Kidney (tissue), 14 donors: Measurements from ENCODE around the gene NME5. TPM values are rescaled to one million over a fixed set of nuclear protein-coding genes. Genes with fewer than 3 reads are reported as not detected.
"Not testable (repeated sequence)": the region's sequence is repeated elsewhere in the genome, so short reads cannot be mapped to it uniquely, and the experiment has no call there.

ENCODE experiments used
- DNase-seq, 5 donors: peaks; one replicate each; pipeline ENCODE4 v3.0.0-alpha.2; 2013 to 2020
- FAIRE-seq: peaks from 2 replicates; lab custom pipeline; 2012; peaks lifted over from hg19 to GRCh38; lab: Jason Lieb, UNC
- H3K27ac ChIP-seq, 2 donors: one replicate each; pipeline ENCODE4 v1.7.0; 2013; ENCODE audit warnings: low read depth in 2 of 2, low read length in 2 of 2, inconsistent platforms in 1 of 2
- H3K27me3 ChIP-seq: one replicate; pipeline ENCODE4 v1.7.1; 2013; ENCODE audit warnings: low read length, inconsistent platforms; ENCODE audit not compliant: control insufficient read depth, insufficient read depth
- H3K36me3 ChIP-seq, 3 donors: one replicate each; pipeline versions ENCODE4 v1.7.0 to v1.7.1; 2013; ENCODE audit warnings: low read length in 3 of 3, control low read depth in 1 of 3, inconsistent platforms in 1 of 3; ENCODE audit not compliant: insufficient read depth in 3 of 3, control insufficient read depth in 2 of 3
- H3K4me1 ChIP-seq, 3 donors: one replicate each; pipeline versions ENCODE4 v1.7.0 to v1.7.1; 2013; ENCODE audit warnings: low read length in 3 of 3, inconsistent platforms in 1 of 3, low read depth in 1 of 3; ENCODE audit not compliant: control insufficient read depth in 2 of 3, insufficient read depth in 2 of 3
- H3K4me3 ChIP-seq, 3 donors: one replicate each; pipeline versions ENCODE4 v1.7.0 to v1.8.1; 2013; ENCODE audit warnings: low read length in 3 of 3, control low read depth in 1 of 3, inconsistent platforms in 1 of 3
- H3K9ac ChIP-seq, 3 donors: one replicate each; pipeline versions ENCODE4 v1.7.0 to v1.7.1; 2013; ENCODE audit warnings: low read length in 3 of 3, control low read depth in 1 of 3, inconsistent platforms in 1 of 3
- H3K9me3 ChIP-seq, 3 donors: one replicate each; pipeline versions ENCODE4 v1.7.0 to v1.7.1; 2013; ENCODE audit warnings: low read length in 3 of 3, control low read depth in 1 of 3, inconsistent platforms in 1 of 3; ENCODE audit not compliant: control insufficient read depth in 2 of 3, insufficient read depth in 1 of 3
- intact Hi-C: fragments of 100-400 bp; cut with DNase I; formaldehyde crosslinking; loops from one replicate; pipeline ENCODE4 v1.11.1; 2022
- polyA plus RNA-seq: library from polyadenylated mRNA; stranded (reverse); fragments of 350-450 nt; fragmentation: Illumina TruSeq; extraction: RNeasy Lipid Tissue Mini Kit (QIAGEN cat#74804); gene quantifications from one replicate; pipeline ENCODE4 v1.2.3, GENCODE V29; 2014; ENCODE audit warnings: low read depth, low replicate concordance; ENCODE audit not compliant: insufficient read depth
- total RNA-seq: library from RNA; stranded (reverse); fragmentation: NEBNext Ultra II Directional; extraction: Animal tissue kit (Norgen Biotek cat#: 25700); gene quantifications from one replicate; pipeline ENCODE4 v1.2.1, GENCODE V29; 2021
- TF ChIP-seq, protein P1 (sequence below): IDR thresholded peaks from 3 replicates; pipeline ENCODE4 v1.5.1; 2012; ENCODE audit warnings: mild to moderate bottlenecking, moderate library complexity, borderline replicate concordance; ENCODE audit not compliant: insufficient read depth; ENCODE audit errors: extremely low read depth
- donor health status: control.
- donor health status: control.
- donor health status: control.
- donor health status: control.
- donor health status: control.
- donor health status: DM: yes; HTN: yes; CAD: no.
- donor health status: Normal renal cell carcinoma (clear cell type).

Gene NME5
- total and polyA plus RNA-seq, 2 donors from 2014 or later: 20.6 to 30.2 TPM

DNA sequence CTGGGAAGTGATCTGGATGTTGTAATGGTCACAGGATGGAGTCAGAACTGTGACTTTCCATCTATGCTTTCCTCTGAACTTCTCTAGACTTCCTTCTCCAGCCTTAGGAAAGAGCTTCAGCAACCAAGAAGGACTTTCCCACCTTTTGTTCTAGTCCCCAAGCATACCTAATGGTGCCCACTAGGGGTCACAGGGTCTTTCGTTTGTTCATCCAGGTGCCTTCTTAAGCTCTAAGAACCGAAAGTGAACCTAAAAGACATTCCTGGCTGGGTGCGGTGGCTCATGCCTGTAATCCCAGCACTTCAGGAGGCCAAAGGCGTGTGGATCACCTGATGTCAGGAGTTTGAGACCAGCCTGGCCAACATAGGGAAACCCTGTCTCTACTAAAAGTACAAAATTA, 57.2 kb downstream of the NME5 start:
- Histone ChIP-seq H3K4me1 (no peaks in the 10 kb centered on the region), H3K9ac (no peak overlapping the region), H3K36me3 (no peaks in the 10 kb centered on the region), H3K27me3 (no peaks in the 10 kb centered on the region), H3K27ac (no peak overlapping the region), H3K4me3 (no peak overlapping the region), H3K9me3 (no peaks in the 10 kb centered on the region)
- FAIRE-seq: no peak
- DNase-seq: no peak
- intact Hi-C loops: no loop called here
- TF ChIP-seq, protein P1, sequence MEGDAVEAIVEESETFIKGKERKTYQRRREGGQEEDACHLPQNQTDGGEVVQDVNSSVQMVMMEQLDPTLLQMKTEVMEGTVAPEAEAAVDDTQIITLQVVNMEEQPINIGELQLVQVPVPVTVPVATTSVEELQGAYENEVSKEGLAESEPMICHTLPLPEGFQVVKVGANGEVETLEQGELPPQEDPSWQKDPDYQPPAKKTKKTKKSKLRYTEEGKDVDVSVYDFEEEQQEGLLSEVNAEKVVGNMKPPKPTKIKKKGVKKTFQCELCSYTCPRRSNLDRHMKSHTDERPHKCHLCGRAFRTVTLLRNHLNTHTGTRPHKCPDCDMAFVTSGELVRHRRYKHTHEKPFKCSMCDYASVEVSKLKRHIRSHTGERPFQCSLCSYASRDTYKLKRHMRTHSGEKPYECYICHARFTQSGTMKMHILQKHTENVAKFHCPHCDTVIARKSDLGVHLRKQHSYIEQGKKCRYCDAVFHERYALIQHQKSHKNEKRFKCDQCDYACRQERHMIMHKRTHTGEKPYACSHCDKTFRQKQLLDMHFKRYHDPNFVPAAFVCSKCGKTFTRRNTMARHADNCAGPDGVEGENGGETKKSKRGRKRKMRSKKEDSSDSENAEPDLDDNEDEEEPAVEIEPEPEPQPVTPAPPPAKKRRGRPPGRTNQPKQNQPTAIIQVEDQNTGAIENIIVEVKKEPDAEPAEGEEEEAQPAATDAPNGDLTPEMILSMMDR: no peak

DNA sequence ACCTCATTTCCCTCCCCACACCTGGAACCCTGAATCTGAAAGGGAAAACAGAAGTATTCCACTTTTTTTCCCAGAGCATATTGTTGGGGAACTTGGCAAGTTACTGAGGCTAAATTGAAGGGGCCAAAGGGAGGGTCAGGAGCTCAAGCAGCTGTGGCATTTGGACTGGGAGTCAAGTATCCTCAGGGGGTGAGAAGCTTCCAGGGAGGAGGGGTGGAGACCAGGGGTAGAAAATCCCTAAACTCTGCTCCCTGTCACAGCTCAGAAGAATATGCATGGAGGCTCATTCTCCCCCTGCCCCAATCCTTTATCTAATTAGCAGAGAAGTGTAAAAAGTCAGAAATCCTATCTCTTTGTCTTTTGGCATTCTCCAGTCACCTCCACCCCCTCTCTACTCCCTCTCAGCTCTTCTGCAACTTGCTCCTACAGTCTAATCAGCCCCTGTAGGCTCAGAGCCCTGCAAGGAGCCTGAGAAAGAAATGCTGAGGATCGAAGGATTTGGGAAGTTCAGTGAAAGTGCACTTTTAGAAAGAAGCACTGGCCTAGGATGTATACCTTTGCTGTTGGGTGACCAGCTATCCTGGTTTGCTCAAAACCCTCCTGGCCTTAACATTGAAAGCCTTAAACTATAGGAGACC, 61.1 kb downstream of the NME5 start:
- DNase-seq (no peak), FAIRE-seq (no peak)
- H3K4me1 ChIP-seq: no peaks in the 10 kb centered on the region
- TF ChIP-seq, protein P1: no peak
- no peak overlapping the region for H3K9ac ChIP-seq
- intact Hi-C loops: no loop called here
- no peaks in the 10 kb centered on the region for H3K36me3 ChIP-seq
- H3K9me3 ChIP-seq: no peaks in the 10 kb centered on the region
- H3K4me3 ChIP-seq: no peak overlapping the region
- no peaks in the 10 kb centered on the region for H3K27me3 ChIP-seq
- H3K27ac ChIP-seq: no peak overlapping the region

DNA sequence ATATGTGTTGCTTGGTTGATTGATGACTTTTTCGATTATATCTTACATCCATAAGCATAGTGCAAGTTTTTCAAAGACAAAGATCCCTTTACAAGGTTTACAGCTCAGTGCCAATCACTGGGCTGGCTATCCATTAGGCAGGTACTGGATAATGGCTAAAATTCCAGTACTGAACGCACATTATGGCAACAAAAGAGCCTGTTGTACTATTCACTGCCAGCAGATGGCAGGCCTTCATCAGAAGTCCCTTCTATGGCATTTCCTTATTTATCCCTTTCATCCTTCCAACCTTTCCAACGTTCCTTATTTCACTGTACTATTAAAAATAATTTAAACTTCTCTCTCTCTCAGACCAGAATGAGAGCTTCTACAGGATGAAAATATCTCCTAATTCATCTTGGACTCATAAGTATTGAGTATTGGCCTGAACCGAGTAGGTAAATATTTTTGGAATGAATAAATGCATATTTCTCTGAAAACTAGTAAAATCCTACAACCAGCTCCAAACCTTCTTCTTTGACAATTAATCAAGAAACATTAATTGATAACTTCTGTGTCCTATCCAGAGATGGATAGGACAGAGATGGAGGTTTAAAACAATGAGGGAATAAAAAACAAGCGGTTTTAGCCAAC, 62.0 kb downstream of the NME5 start:
- Histone ChIP-seq H3K4me1 (no peaks in the 10 kb centered on the region), H3K9me3 (no peaks in the 10 kb centered on the region), H3K4me3 (no peak overlapping the region), H3K27ac (no peak overlapping the region), H3K36me3 (no peaks in the 10 kb centered on the region), H3K9ac (no peak overlapping the region), H3K27me3 (no peaks in the 10 kb centered on the region)
- intact Hi-C loops: no loop called here
- FAIRE-seq (peak; percentile 51), DNase-seq (peak in 4 of 5 donors; percentile 59 to 74 (median 64))
- TF ChIP-seq, protein P1: peak; percentile 89

DNA sequence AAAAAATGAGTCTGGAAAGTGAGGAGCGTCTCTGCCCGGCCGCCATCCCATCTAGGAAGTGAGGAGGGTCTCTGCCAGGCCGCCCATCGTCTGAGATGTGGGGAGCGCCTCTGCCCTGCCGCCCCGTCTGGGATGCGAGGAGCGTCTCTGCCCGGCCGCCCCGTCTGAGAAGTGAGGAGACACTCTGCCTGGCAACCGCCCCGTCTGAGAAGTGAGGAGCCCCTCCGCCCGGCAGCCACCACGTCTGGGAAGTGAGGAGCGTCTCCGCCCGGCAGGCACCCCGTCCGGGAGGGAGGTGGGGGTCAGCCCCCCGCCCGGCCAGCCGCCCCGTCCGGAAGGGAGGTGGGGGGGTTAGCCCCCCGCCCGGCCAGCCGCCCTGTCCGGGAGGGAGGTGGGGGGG, 69.2 kb downstream of the NME5 start:
- intact Hi-C loops, DNase-seq, H3K9ac ChIP-seq, H3K36me3 ChIP-seq, H3K27ac ChIP-seq, H3K9me3 ChIP-seq, H3K27me3 ChIP-seq, H3K4me1 ChIP-seq, FAIRE-seq, H3K4me3 ChIP-seq: not testable (repeated sequence)
